ENCODE results near the gene MED13L.

DNA sequence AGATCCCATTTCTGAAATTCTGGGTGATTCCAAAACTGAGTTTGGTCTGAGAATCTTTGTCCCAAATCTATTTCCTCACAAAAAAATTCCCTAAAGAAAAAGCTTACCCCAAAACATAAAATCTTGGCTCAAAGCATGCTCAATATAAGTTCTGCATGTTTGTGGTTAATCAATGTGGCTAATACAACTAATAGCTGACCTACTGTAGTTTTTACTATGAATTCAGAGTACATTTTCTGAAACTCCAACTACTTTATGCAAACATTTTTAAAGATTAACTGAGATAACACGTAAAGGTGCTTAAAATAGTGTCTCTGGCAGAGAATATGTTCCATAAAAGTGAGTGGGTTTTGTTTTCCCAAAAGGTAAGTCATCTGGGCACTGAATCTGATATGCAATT lies 133.1 kb downstream of the MED13L start:
- TF ChIP-seq, protein P1, sequence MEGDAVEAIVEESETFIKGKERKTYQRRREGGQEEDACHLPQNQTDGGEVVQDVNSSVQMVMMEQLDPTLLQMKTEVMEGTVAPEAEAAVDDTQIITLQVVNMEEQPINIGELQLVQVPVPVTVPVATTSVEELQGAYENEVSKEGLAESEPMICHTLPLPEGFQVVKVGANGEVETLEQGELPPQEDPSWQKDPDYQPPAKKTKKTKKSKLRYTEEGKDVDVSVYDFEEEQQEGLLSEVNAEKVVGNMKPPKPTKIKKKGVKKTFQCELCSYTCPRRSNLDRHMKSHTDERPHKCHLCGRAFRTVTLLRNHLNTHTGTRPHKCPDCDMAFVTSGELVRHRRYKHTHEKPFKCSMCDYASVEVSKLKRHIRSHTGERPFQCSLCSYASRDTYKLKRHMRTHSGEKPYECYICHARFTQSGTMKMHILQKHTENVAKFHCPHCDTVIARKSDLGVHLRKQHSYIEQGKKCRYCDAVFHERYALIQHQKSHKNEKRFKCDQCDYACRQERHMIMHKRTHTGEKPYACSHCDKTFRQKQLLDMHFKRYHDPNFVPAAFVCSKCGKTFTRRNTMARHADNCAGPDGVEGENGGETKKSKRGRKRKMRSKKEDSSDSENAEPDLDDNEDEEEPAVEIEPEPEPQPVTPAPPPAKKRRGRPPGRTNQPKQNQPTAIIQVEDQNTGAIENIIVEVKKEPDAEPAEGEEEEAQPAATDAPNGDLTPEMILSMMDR (IDR thresholded peaks at IDR 0.05): no peak
- TF ChIP-seq POLR2A (IDR thresholded peaks at IDR 0.05): no peak
- TF ChIP-seq POLR2AphosphoS5 (IDR thresholded peaks at IDR 0.05): no peak
